Upper lobe of left lung (tissue), 4 donors: Measurements from ENCODE around the gene SLC35G4.

Source experiments
- EP300 ChIP-seq, 4 donors: sonication (generic); formaldehyde crosslinking; IDR thresholded peaks; one replicate each; pipeline ENCODE4 v1.5.1; 2017; ENCODE audit warnings: antibody characterized with exemption in 4 of 4, control low read depth in 2 of 4
- POLR2A ChIP-seq, 4 donors: fragments of 450-650 bp; IDR thresholded peaks; one replicate each; pipeline ENCODE4 v1.5.1; 2016 to 2017; ENCODE audit warnings: antibody characterized with exemption in 4 of 4, mild to moderate bottlenecking in 2 of 4
- POLR2AphosphoS5 ChIP-seq, 2 donors: sonication (generic); formaldehyde crosslinking; IDR thresholded peaks; one replicate each; pipeline ENCODE4 v1.5.1; 2017; ENCODE audit warnings: antibody characterized with exemption in 2 of 2
- TF ChIP-seq, protein P1 (sequence below), 6 experiments: fragments of 450-650 bp in 4 of 6; fragments of 200-600 bp in 2 of 6; sonication (generic) in 2 of 6; IDR thresholded peaks; one replicate each; pipeline ENCODE4 v1.5.1; 2016 to 2019; ENCODE audit warnings: antibody characterized with exemption in 6 of 6

DNA sequence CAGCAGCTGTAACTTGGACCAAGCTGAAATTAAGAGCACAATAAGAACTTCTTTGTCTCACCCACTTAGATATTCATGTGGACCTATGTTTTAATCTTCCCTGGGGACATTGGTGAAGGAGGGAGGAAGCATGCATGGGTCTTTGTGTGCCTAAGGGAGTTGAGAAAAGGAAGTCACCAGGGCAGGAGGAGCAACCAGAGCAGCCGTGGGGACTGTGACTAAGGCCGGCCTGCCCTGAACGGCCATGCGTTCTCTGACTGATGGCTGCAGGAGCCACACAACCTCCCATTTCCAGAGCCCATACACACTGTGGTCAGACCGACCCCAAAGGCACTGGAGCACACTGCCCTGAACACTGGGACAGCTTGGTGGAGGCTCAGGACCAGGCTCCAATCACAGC is 43.7 kb upstream of the SLC35G4 start:
- TF ChIP-seq, protein P1, sequence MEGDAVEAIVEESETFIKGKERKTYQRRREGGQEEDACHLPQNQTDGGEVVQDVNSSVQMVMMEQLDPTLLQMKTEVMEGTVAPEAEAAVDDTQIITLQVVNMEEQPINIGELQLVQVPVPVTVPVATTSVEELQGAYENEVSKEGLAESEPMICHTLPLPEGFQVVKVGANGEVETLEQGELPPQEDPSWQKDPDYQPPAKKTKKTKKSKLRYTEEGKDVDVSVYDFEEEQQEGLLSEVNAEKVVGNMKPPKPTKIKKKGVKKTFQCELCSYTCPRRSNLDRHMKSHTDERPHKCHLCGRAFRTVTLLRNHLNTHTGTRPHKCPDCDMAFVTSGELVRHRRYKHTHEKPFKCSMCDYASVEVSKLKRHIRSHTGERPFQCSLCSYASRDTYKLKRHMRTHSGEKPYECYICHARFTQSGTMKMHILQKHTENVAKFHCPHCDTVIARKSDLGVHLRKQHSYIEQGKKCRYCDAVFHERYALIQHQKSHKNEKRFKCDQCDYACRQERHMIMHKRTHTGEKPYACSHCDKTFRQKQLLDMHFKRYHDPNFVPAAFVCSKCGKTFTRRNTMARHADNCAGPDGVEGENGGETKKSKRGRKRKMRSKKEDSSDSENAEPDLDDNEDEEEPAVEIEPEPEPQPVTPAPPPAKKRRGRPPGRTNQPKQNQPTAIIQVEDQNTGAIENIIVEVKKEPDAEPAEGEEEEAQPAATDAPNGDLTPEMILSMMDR (IDR thresholded peaks at IDR 0.05): no peak
- no peak for TF ChIP-seq POLR2AphosphoS5 (IDR thresholded peaks at IDR 0.05)
- TF ChIP-seq POLR2A (IDR thresholded peaks at IDR 0.05): no peak
- no peak for TF ChIP-seq EP300 (IDR thresholded peaks at IDR 0.05)
